ENCODE measurements around the gene CISTR.

DNA sequence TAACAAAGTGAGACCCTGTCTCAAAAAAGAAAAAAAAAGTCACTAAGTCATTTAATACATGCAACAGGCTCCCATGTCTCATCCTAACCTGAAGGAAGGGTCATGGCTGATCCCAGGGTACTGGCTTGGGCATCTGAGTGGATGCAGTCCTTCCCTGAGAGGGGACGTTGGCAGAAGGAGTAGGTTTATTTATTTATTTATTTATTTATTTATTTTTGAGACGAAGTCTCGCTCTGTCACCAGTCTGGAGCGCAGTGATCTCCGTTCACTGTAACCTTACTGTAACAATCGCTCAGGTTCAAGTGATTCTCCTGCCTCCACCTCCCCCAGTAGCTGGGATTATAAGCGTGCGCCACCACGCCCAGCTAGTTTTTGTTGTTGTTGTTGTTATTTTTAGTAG lies 17.4 kb downstream of the CISTR start:
- no peak for TF ChIP-seq EZH2phosphoT487 (IDR thresholded peaks at IDR 0.05; ENCODE audit: borderline replicate concordance, low read length)
- no peak for TF ChIP-seq CTCF (IDR thresholded peaks at IDR 0.05; ENCODE audit: low read depth, low read length, poor library complexity, severe bottlenecking)

Measured in DOHH2 (cell line).